H1 (cell line): ENCODE measurements around the gene RILPL2. TPM values are rescaled to one million over a fixed set of nuclear protein-coding genes. Genes with fewer than 3 reads are reported as not detected.

Experiments
- CTCF ChIA-PET: fragments of 300-600 bp; sonication (Branson Sonifier 250); formaldehyde crosslinking; loops from one replicate; lab custom pipeline; 2021; ENCODE audit not compliant: partially characterized antibody; lab: Charles Lee
- POLR2A ChIA-PET: fragments of 300-600 bp; sonication (Branson Sonifier 250); formaldehyde crosslinking; loops from one replicate; lab custom pipeline; 2021; ENCODE audit warnings: inconsistent platforms; ENCODE audit not compliant: partially characterized antibody; lab: Charles Lee
- DNase-seq, 2 experiments: peaks; one replicate each; pipeline versions ENCODE4 v3.0.0 to v3.0.0-alpha.2; 2010 to 2022; ENCODE audit warnings: low spot score in 2 of 2, low read depth in 1 of 2, mixed read lengths in 1 of 2
- FAIRE-seq: peaks from 2 replicates; lab custom pipeline; 2011; peaks lifted over from hg19 to GRCh38; lab: Jason Lieb, UNC
- H2AFZ ChIP-seq: 2 replicates; pipeline ENCODE4 v1.8.1; 2012; ENCODE audit warnings: low read length, inconsistent platforms
- H2AK5ac ChIP-seq: 2 replicates; pipeline ENCODE4 v1.6.1; 2013; ENCODE audit warnings: low read depth, low read length
- H2BK120ac ChIP-seq: replicated peaks from 2 replicates; pipeline ENCODE3; 2013; ENCODE audit warnings: low read depth, low read length, inconsistent platforms
- H2BK12ac ChIP-seq: 2 replicates; pipeline ENCODE4 v1.6.1; 2013; ENCODE audit warnings: low read depth, low read length
- H2BK15ac ChIP-seq: 2 replicates; pipeline ENCODE4 v1.6.1; 2013; ENCODE audit warnings: low read length
- H2BK20ac ChIP-seq: 2 replicates; pipeline ENCODE4 v1.6.1; 2013; ENCODE audit warnings: low read length
- H2BK5ac ChIP-seq: 2 replicates; pipeline ENCODE4 v1.6.1; 2013; ENCODE audit warnings: low read depth, low read length
- H3K14ac ChIP-seq: 2 replicates; pipeline ENCODE4 v1.6.1; 2013; ENCODE audit warnings: inconsistent platforms; ENCODE audit not compliant: insufficient read length
- H3K18ac ChIP-seq: 2 replicates; pipeline ENCODE4 v1.6.1; 2013; ENCODE audit warnings: low read length; ENCODE audit errors: extremely low read depth
- H3K23ac ChIP-seq: 2 replicates; pipeline ENCODE4 v1.6.1; 2013; ENCODE audit warnings: inconsistent platforms; ENCODE audit not compliant: insufficient read length
- H3K23me2 ChIP-seq: 2 replicates; pipeline ENCODE4 v1.6.1; 2013; ENCODE audit warnings: low read depth, low read length
- H3K27ac ChIP-seq: 2 replicates; pipeline ENCODE4 v1.6.1; 2011; ENCODE audit warnings: low read depth, low read length, inconsistent platforms
- H3K27me3 ChIP-seq, 4 experiments: replicated peaks in 1 of 4; 1 replicate in 1 of 4; 2 replicates in 3 of 4; pipeline versions ENCODE4 v1.6.1 to v1.8.1; 2011 to 2013; ENCODE audit warnings: low read length in 3 of 4, mild to moderate bottlenecking in 3 of 4, inconsistent platforms in 2 of 4, mixed read lengths in 2 of 4, moderate library complexity in 1 of 4; ENCODE audit not compliant: control insufficient read depth in 3 of 4, insufficient read depth in 3 of 4; ENCODE audit errors: extremely low read depth in 1 of 4
- H3K36me3 ChIP-seq, 4 experiments: 2 replicates each; pipeline versions ENCODE4 v1.6.1 to v1.8.1; 2011 to 2013; ENCODE audit warnings: mild to moderate bottlenecking in 4 of 4, low read length in 3 of 4, moderate library complexity in 2 of 4, control low read depth in 1 of 4, inconsistent platforms in 1 of 4; ENCODE audit not compliant: insufficient read depth in 4 of 4, control insufficient read depth in 2 of 4
- H3K4ac ChIP-seq: replicated peaks from 2 replicates; pipeline ENCODE3; 2013; ENCODE audit warnings: low read length, low read depth, mixed read lengths, inconsistent platforms; ENCODE audit not compliant: insufficient read length
- H3K4me1 ChIP-seq, 4 experiments: replicated peaks in 1 of 4; 1 replicate in 1 of 4; 2 replicates in 3 of 4; pipeline versions ENCODE4 v1.6.1 to v1.8.1; 2011 to 2013; ENCODE audit warnings: low read length in 3 of 4, inconsistent platforms in 2 of 4, mixed read lengths in 1 of 4; ENCODE audit not compliant: insufficient read depth in 4 of 4, control insufficient read depth in 3 of 4
- H3K4me2 ChIP-seq, 2 experiments: 2 replicates each; pipeline versions ENCODE4 v1.6.1 to v1.8.1; 2011 to 2013; ENCODE audit warnings: low read depth in 2 of 2, low read length in 2 of 2, control low read depth in 1 of 2, inconsistent platforms in 1 of 2, mild to moderate bottlenecking in 1 of 2; ENCODE audit not compliant: insufficient read depth in 1 of 2
- H3K4me3 ChIP-seq, 4 experiments: fragments of 200-600, 300-600 bp in 1 of 4; sonication (generic), shearing (Covaris generic), sonication (Bioruptor Twin) in 1 of 4; 2 replicates each; pipeline versions ENCODE4 v1.5.1 to v1.8.1; 2011 to 2016; ENCODE audit warnings: low read length in 4 of 4, low read depth in 3 of 4, control low read depth in 2 of 4, inconsistent platforms in 2 of 4, mild to moderate bottlenecking in 2 of 4, mixed read lengths in 1 of 4, moderate library complexity in 1 of 4; ENCODE audit not compliant: insufficient read depth in 2 of 4; ENCODE audit errors: extremely low read depth in 1 of 4
- H3K56ac ChIP-seq: replicated peaks from 2 replicates; pipeline ENCODE3; 2013; ENCODE audit warnings: low read depth, mild to moderate bottlenecking, mixed read lengths, low read length, inconsistent platforms; ENCODE audit not compliant: insufficient read length
- H3K79me1 ChIP-seq: 2 replicates; pipeline ENCODE4 v1.6.1; 2013; ENCODE audit warnings: low read depth, low read length, control low read depth
- H3K79me2 ChIP-seq, 2 experiments: 2 replicates each; pipeline versions ENCODE4 v1.6.1 to v1.8.1; 2012 to 2013; ENCODE audit warnings: low read length in 2 of 2, mild to moderate bottlenecking in 2 of 2, inconsistent platforms in 1 of 2; ENCODE audit not compliant: insufficient read depth in 2 of 2, control insufficient read depth in 1 of 2
- H3K9ac ChIP-seq, 4 experiments: replicated peaks in 1 of 4; 1 replicate in 1 of 4; 2 replicates in 3 of 4; pipeline versions ENCODE4 v1.6.1 to v1.8.1; 2011 to 2013; ENCODE audit warnings: low read depth in 3 of 4, low read length in 3 of 4, control low read depth in 2 of 4, mild to moderate bottlenecking in 2 of 4, moderate library complexity in 2 of 4, inconsistent platforms in 1 of 4; ENCODE audit errors: extremely low read depth in 1 of 4
- H3K9me3 ChIP-seq, 2 experiments: 2 replicates each; pipeline versions ENCODE4 v1.6.1 to v1.8.1; 2012 to 2013; ENCODE audit warnings: mild to moderate bottlenecking in 2 of 2, moderate library complexity in 2 of 2, control low read depth in 1 of 2, inconsistent platforms in 1 of 2, low read depth in 1 of 2, low read length in 1 of 2, mixed read lengths in 1 of 2; ENCODE audit not compliant: insufficient read depth in 2 of 2
- H4K20me1 ChIP-seq, 2 experiments: replicated peaks in 1 of 2; 2 replicates each; pipeline versions ENCODE3 to v1.8.1; 2011 to 2013; ENCODE audit warnings: inconsistent platforms in 2 of 2, low read length in 2 of 2, mild to moderate bottlenecking in 1 of 2; ENCODE audit not compliant: insufficient read depth in 2 of 2, control insufficient read depth in 1 of 2
- H4K5ac ChIP-seq: 2 replicates; pipeline ENCODE4 v1.6.1; 2013; ENCODE audit warnings: low read length, low read depth, mixed read lengths, inconsistent platforms; ENCODE audit not compliant: insufficient read length
- H4K8ac ChIP-seq: 2 replicates; pipeline ENCODE4 v1.8.0; 2013; ENCODE audit warnings: mild to moderate bottlenecking, moderate library complexity, low read length, inconsistent platforms; ENCODE audit not compliant: insufficient read depth; ENCODE audit errors: extremely low read depth
- H4K91ac ChIP-seq: replicated peaks from 2 replicates; pipeline ENCODE3; 2013; ENCODE audit warnings: low read length, mixed read lengths, inconsistent platforms; ENCODE audit not compliant: insufficient read length
- BCL11A ChIP-seq, 2 experiments: IDR thresholded peaks; one replicate each; pipeline ENCODE4 v1.6.1; 2011; ENCODE audit warnings: low read depth in 2 of 2, low read length in 2 of 2, mild to moderate bottlenecking in 2 of 2
- BRCA1 ChIP-seq: IDR thresholded peaks from 2 replicates; pipeline ENCODE4 v1.6.1; 2012; ENCODE audit warnings: low read depth, low read length, improper control_type of control experiment
- CEBPB ChIP-seq: IDR thresholded peaks from 2 replicates; pipeline ENCODE4 v1.6.1; 2012; ENCODE audit warnings: low read depth, low read length
- CREB1 ChIP-seq: IDR thresholded peaks from 2 replicates; pipeline ENCODE4 v1.6.1; 2012; ENCODE audit warnings: inconsistent platforms
- EGR1 ChIP-seq: IDR thresholded peaks from 2 replicates; pipeline ENCODE4 v1.6.1; 2011; ENCODE audit warnings: low read depth, low read length, borderline replicate concordance
- JUN ChIP-seq: IDR thresholded peaks from 2 replicates; pipeline ENCODE4 v1.6.1; 2011; ENCODE audit warnings: low read depth, mild to moderate bottlenecking, improper control_type of control experiment, low read length
- KDM5A ChIP-seq: fragments of 200-600 bp; IDR thresholded peaks from 2 replicates; pipeline ENCODE4 v1.7.1; 2012; ENCODE audit warnings: mild to moderate bottlenecking, low read length, inconsistent platforms, mixed read lengths
- NANOG ChIP-seq: IDR thresholded peaks from 2 replicates; pipeline ENCODE4 v1.6.1; 2011; ENCODE audit warnings: low read length, low read depth, mild to moderate bottlenecking, inconsistent platforms; ENCODE audit not compliant: insufficient read depth, poor library complexity, severe bottlenecking
- SIRT6 ChIP-seq: IDR thresholded peaks from one replicate; pipeline ENCODE4 v1.7.1; 2012; ENCODE audit warnings: low read length, inconsistent platforms
- SP2 ChIP-seq: IDR thresholded peaks from 2 replicates; pipeline ENCODE4 v1.6.1; 2012; ENCODE audit warnings: mild to moderate bottlenecking, low read length, inconsistent platforms
- WGBS, 2 experiments: shearing (Covaris generic) in 1 of 2; methylation state at CpG; one replicate each; pipeline versions ENCODE4 v1.1.6 to v1.1.7; 2013 to 2015; ENCODE audit warnings: low lambda C conversion rate in 2 of 2, mixed read lengths in 2 of 2, inconsistent platforms in 1 of 2, low coverage in 1 of 2, missing lambda C conversion rate in 1 of 2; ENCODE audit not compliant: insufficient replicate concordance in 2 of 2, insufficient coverage in 1 of 2, insufficient read length in 1 of 2; ENCODE audit errors: extremely low coverage in 1 of 2, missing lambda C conversion rate in 1 of 2; 5-methylcytosine and 5-hydroxymethylcytosine counted together
- polyA plus RNA-seq, 7 experiments: library from polyadenylated mRNA; depleted of rRNA in 3 of 7; stranded (reverse) in 5 of 7; unstranded in 2 of 7; fragments of >200 nt in 5 of 7; fragments of 200-250 nt in 2 of 7; gene quantifications; 1 replicate in 5 of 7; 2 replicates in 1 of 7; 4 replicates in 1 of 7; pipeline versions ENCODE4 v1.2.1 to v1.2.3, GENCODE V29; 2011 to 2013; ENCODE audit warnings: missing spikeins in 2 of 7, mixed read lengths in 2 of 7
- total RNA-seq: library from RNA; stranded (reverse); fragmentation: NEBNext Ultra II Directional; extraction: Animal tissue kit (Norgen Biotek cat#: 25700); gene quantifications from 2 replicates; pipeline ENCODE4 v1.2.1, GENCODE V29; 2021
- TF ChIP-seq, protein P1 (sequence below), 3 experiments: IDR thresholded peaks; 1 replicate in 2 of 3; 2 replicates in 1 of 3; pipeline versions ENCODE4 v1.5.1 to v1.6.1; 2011; ENCODE audit warnings: low read length in 3 of 3, mild to moderate bottlenecking in 3 of 3, inconsistent platforms in 2 of 3, low read depth in 1 of 3, moderate library complexity in 1 of 3; ENCODE audit not compliant: insufficient read depth in 1 of 3; ENCODE audit errors: control extremely low read depth in 1 of 3
- TF ChIP-seq, protein P2 (sequence below): IDR thresholded peaks from 2 replicates; pipeline ENCODE4 v1.6.1; 2011; ENCODE audit warnings: low read depth, mild to moderate bottlenecking, low read length; ENCODE audit not compliant: insufficient read depth

Gene RILPL2
- total and polyA plus RNA-seq, 2 of the 8 experiments (the other 6 are each of a cell fraction or from before 2014, with no cell fraction given), result 0.77 to 1.4 TPM

DNA sequence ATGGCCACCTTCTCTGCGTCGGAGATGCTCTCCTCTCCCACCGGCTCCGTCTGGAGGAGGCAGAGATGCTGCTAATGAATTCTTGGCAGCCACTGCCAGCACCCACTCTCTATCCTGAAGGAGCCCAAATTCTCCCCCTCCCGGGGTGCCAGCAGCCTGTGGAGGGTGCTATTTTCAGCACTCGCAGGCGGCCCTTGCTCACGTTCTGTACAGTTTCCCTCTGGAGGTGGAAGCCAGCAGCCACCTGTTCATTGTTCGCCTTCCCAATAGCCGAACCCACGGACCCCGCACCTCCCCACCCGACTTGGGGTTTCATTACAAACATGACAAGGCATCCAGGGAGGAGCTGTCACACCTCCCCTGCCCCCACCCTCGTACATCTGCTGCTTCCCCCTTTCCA lies 49.3 kb upstream of the RILPL2 start:
- H2BK120ac ChIP-seq, result no peak overlapping the region
- no peak overlapping the region for H3K23ac ChIP-seq
- no peak overlapping the region for H3K14ac ChIP-seq
- no peaks in the 10 kb centered on the region for H3K9me3 ChIP-seq
- no peaks in the 10 kb centered on the region for H3K79me2 ChIP-seq
- 83% methylated on average over 14 of the region's 14 CpGs; no CpG with 5 or more reads in 1 of the 2 experiments for WGBS, 2 experiments
- H3K56ac ChIP-seq, result no peak overlapping the region
- no peak overlapping the region for H4K91ac ChIP-seq
- no peak overlapping the region for H3K9ac ChIP-seq
- H3K4me1 ChIP-seq, result peaks cover 0 to 6% (median 0%) of the 10 kb centered on the region in 4 experiments; a peak in 4 of 7 replicates
- no peak overlapping the region for H2AK5ac ChIP-seq
- CTCF ChIA-PET, result interaction anchor here (0.6 to 0.9 kb wide), 2 partner anchors 9 to 77 kb away, joined by 3 to 4 read pairs; no protein-coding TSS in a partner anchor
- no peaks in the 10 kb centered on the region for H4K20me1 ChIP-seq
- H2BK15ac ChIP-seq, result no peak overlapping the region
- H3K4me3 ChIP-seq, result no peak overlapping the region
- POLR2A ChIA-PET, result interaction anchor here (0.7 kb wide), 1 partner anchor 9 kb away, joined by 3 read pairs; no protein-coding TSS in a partner anchor
- H2AFZ ChIP-seq, result no peak overlapping the region
- DNase-seq (no peak), FAIRE-seq (no peak)
- H3K23me2 ChIP-seq, result no peaks in the 10 kb centered on the region
- H3K79me1 ChIP-seq, result no peaks in the 10 kb centered on the region
- H2BK12ac ChIP-seq, result no peak overlapping the region
- no peak overlapping the region for H2BK20ac ChIP-seq
- H3K27me3 ChIP-seq, result no peaks in the 10 kb centered on the region
- no peak overlapping the region for H3K4ac ChIP-seq
- H3K36me3 ChIP-seq, result no peaks in the 10 kb centered on the region
- no peak overlapping the region for H2BK5ac ChIP-seq
- no peak overlapping the region for H3K27ac ChIP-seq
- no peak overlapping the region for H3K4me2 ChIP-seq
- H4K5ac ChIP-seq, result no peak overlapping the region
- H4K8ac ChIP-seq, result no peak overlapping the region; the same call in none of the 2 replicates
- no peak overlapping the region for H3K18ac ChIP-seq
- TF ChIP-seq, protein P1, sequence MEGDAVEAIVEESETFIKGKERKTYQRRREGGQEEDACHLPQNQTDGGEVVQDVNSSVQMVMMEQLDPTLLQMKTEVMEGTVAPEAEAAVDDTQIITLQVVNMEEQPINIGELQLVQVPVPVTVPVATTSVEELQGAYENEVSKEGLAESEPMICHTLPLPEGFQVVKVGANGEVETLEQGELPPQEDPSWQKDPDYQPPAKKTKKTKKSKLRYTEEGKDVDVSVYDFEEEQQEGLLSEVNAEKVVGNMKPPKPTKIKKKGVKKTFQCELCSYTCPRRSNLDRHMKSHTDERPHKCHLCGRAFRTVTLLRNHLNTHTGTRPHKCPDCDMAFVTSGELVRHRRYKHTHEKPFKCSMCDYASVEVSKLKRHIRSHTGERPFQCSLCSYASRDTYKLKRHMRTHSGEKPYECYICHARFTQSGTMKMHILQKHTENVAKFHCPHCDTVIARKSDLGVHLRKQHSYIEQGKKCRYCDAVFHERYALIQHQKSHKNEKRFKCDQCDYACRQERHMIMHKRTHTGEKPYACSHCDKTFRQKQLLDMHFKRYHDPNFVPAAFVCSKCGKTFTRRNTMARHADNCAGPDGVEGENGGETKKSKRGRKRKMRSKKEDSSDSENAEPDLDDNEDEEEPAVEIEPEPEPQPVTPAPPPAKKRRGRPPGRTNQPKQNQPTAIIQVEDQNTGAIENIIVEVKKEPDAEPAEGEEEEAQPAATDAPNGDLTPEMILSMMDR (IDR thresholded peaks at IDR 0.05; ENCODE audit: control extremely low read depth in 1 of 3, insufficient read depth in 1 of 3, low read depth in 1 of 3, low read length in 3 of 3), result no peak
- TF ChIP-seq CEBPB (no peak), NANOG (no peak), BRCA1 (no peak), JUN (no peak), EGR1 (no peak), SIRT6 (no peak), SP2 (no peak), CREB1 (no peak), KDM5A (no peak), BCL11A (IDR thresholded peaks at IDR 0.05; ENCODE audit: low read depth in 2 of 2, low read length in 2 of 2) (no peak)
- TF ChIP-seq, protein P2, sequence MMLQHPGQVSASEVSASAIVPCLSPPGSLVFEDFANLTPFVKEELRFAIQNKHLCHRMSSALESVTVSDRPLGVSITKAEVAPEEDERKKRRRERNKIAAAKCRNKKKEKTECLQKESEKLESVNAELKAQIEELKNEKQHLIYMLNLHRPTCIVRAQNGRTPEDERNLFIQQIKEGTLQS, result no peak
